Measurements from ENCODE around the gene MAP1A. TPM values are rescaled to one million over a fixed set of nuclear protein-coding genes. Genes with fewer than 3 reads are reported as not detected.

MAP1A gene
- total RNA-seq, 1 experiment from 2014 or later: 2.5 TPM

DNA sequence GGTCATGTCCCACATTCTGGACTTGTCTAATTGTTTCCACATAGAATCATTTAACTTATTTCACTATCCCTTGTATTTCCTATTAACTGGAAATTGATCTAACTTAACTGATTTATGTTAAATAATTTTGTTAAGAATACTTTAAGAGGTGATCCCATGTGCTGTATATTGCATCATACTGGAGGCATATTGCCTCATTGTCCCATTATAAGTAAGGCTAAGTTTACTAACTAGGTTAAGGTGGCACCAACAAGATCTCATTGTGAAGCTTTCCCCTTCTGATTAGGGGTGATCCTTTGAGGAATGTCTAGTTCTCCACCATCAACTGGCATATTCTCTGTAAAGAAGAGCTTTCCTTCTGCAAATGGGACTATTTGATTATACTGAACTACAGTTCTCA, 24.4 kb downstream of the MAP1A start:
- Mint-ChIP-seq H3K27me3 (ENCODE audit: low read depth) (no peaks in the 10 kb centered on the region), H3K9me3 (no peaks in the 10 kb centered on the region; a peak in 1 of 5 replicates), H3K4me3 (no peak overlapping the region), H3K4me1 (no peaks in the 10 kb centered on the region), H3K27ac (no peak overlapping the region), H3K36me3 (ENCODE audit: insufficient read depth in 1 of 3, low read depth in 3 of 3) (no peaks in the 10 kb centered on the region; a peak in 1 of 7 replicates)
- no peak overlapping the region for H3K56ac ChIP-seq (ENCODE audit: insufficient read length, low read depth, low read length)
- TF ChIP-seq, protein P1, sequence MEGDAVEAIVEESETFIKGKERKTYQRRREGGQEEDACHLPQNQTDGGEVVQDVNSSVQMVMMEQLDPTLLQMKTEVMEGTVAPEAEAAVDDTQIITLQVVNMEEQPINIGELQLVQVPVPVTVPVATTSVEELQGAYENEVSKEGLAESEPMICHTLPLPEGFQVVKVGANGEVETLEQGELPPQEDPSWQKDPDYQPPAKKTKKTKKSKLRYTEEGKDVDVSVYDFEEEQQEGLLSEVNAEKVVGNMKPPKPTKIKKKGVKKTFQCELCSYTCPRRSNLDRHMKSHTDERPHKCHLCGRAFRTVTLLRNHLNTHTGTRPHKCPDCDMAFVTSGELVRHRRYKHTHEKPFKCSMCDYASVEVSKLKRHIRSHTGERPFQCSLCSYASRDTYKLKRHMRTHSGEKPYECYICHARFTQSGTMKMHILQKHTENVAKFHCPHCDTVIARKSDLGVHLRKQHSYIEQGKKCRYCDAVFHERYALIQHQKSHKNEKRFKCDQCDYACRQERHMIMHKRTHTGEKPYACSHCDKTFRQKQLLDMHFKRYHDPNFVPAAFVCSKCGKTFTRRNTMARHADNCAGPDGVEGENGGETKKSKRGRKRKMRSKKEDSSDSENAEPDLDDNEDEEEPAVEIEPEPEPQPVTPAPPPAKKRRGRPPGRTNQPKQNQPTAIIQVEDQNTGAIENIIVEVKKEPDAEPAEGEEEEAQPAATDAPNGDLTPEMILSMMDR (conservative IDR thresholded peaks at IDR 0.05): no peak
- no peak overlapping the region for H2BK120ac ChIP-seq (ENCODE audit: low read depth, low read length, poor library complexity, severe bottlenecking)
- no peak overlapping the region for H3K18ac ChIP-seq (ENCODE audit: insufficient read length, low read depth, low read length)
- no peaks in the 10 kb centered on the region; the same call in 1 of the 2 replicates for H3K27me3 ChIP-seq (ENCODE audit: insufficient read depth, low read length)
- H3K4me1 ChIP-seq (ENCODE audit: insufficient read depth, low read length): no peaks in the 10 kb centered on the region
- H4K5ac ChIP-seq (ENCODE audit: insufficient read length, low read depth, low read length): no peak overlapping the region
- H4K91ac ChIP-seq (ENCODE audit: insufficient read length, low read depth, low read length): no peak overlapping the region
- H2BK5ac ChIP-seq (ENCODE audit: insufficient read length, low read length): no peak overlapping the region
- H3K14ac ChIP-seq (ENCODE audit: insufficient read depth, low read length): no peak overlapping the region
- H2AK5ac ChIP-seq (ENCODE audit: insufficient read length, low read length): no peak overlapping the region
- no peak overlapping the region for H3K9ac ChIP-seq (ENCODE audit: extremely low read depth, insufficient read length, low read length)
- DNase-seq: no peak
- no peaks in the 10 kb centered on the region for H3K23me2 ChIP-seq (ENCODE audit: insufficient read length, low read depth, low read length, poor library complexity, severe bottlenecking)
- no peak overlapping the region for H2BK12ac ChIP-seq (ENCODE audit: insufficient read length, low read depth, low read length)
- H2AFZ ChIP-seq (ENCODE audit: low read length): no peak overlapping the region
- no peak overlapping the region for H3K4me2 ChIP-seq (ENCODE audit: insufficient read depth, insufficient read length, low read length)
- H3K23ac ChIP-seq (ENCODE audit: insufficient read length, low read depth, low read length): no peak overlapping the region
- no peak overlapping the region for H3K27ac ChIP-seq (ENCODE audit: insufficient read length, low read depth, low read length)
- H4K20me1 ChIP-seq (ENCODE audit: control insufficient read depth, insufficient read depth, insufficient read length): no peaks in the 10 kb centered on the region
- H3K9me3 ChIP-seq (ENCODE audit: control insufficient read depth, low read depth, low read length): no peaks in the 10 kb centered on the region
- no peaks in the 10 kb centered on the region for H3K79me2 ChIP-seq (ENCODE audit: insufficient read depth, low read length)
- H3K4ac ChIP-seq (ENCODE audit: low read depth, low read length): no peak overlapping the region
- no peaks in the 10 kb centered on the region for H3K79me1 ChIP-seq (ENCODE audit: insufficient read depth, low read depth, low read length, poor library complexity, severe bottlenecking)
- H2BK15ac ChIP-seq (ENCODE audit: low read depth, low read length): no peak overlapping the region
- H2BK20ac ChIP-seq (ENCODE audit: low read depth, low read length, poor library complexity, severe bottlenecking): no peak overlapping the region
- no peak overlapping the region for H4K8ac ChIP-seq (replicated peaks; ENCODE audit: insufficient read length, low read depth, low read length)
- H3T11ph ChIP-seq (ENCODE audit: low read length): no peak overlapping the region
